HepG2 (cell line): ENCODE measurements around the gene ZNF669. TPM values are rescaled to one million over a fixed set of nuclear protein-coding genes. Genes with fewer than 3 reads are reported as not detected.
A peak's percentile ranks its signal among the peaks of the same experiment; 100 is the strongest.

Experiments used
- AFF4 ChIP-seq: sonication (generic); formaldehyde crosslinking; IDR thresholded peaks from 2 replicates; pipeline ENCODE4 v1.4.0; 2020; ENCODE audit warnings: missing genetic modification reagents
- AKAP8 ChIP-seq: sonication (generic); formaldehyde crosslinking; IDR thresholded peaks from 2 replicates; pipeline ENCODE4 v1.5.1; 2020; ENCODE audit warnings: mild to moderate bottlenecking, missing genetic modification reagents
- ARID3A ChIP-seq: IDR thresholded peaks from 2 replicates; pipeline ENCODE4 v1.6.1; 2012; ENCODE audit warnings: low read depth, low read length, improper control_type of control experiment
- CBFB ChIP-seq: sonication (generic); formaldehyde crosslinking; IDR thresholded peaks from 2 replicates; pipeline ENCODE4 v1.4.0; 2020; ENCODE audit warnings: missing genetic modification reagents
- DR1 ChIP-seq: sonication (generic); formaldehyde crosslinking; IDR thresholded peaks from 2 replicates; pipeline ENCODE4 v1.8.0; 2021; ENCODE audit warnings: mild to moderate bottlenecking, missing genetic modification reagents, inconsistent platforms
- E2F2 ChIP-seq: sonication (generic); formaldehyde crosslinking; IDR thresholded peaks from 2 replicates; pipeline ENCODE4 v1.4.0; 2020; ENCODE audit warnings: missing genetic modification reagents, borderline replicate concordance
- FOXM1 ChIP-seq: sonication (generic); formaldehyde crosslinking; IDR thresholded peaks from 2 replicates; pipeline ENCODE4 v1.5.0; 2020; ENCODE audit warnings: missing genetic modification reagents
- NR2F6 ChIP-seq, 2 experiments: IDR thresholded peaks; 2 replicates each; pipeline ENCODE4 v1.6.1; 2016; ENCODE audit warnings: antibody characterized with exemption in 1 of 2, mild to moderate bottlenecking in 1 of 2
- PPARG ChIP-seq: conservative IDR thresholded peaks from 2 replicates; pipeline ENCODE4 v1.6.1; 2016; ENCODE audit warnings: missing biosample characterization, missing genetic modification reagents
- RAD21 ChIP-seq: fragments of 450-650 bp; formaldehyde crosslinking; IDR thresholded peaks from 2 replicates; pipeline ENCODE4 v1.5.0; 2020; ENCODE audit warnings: mild to moderate bottlenecking
- SALL2 ChIP-seq: sonication (generic); formaldehyde crosslinking; IDR thresholded peaks from 2 replicates; pipeline ENCODE4 v1.8.1; 2023; ENCODE audit warnings: mild to moderate bottlenecking, missing genetic modification reagents, inconsistent platforms
- SNAPC2 ChIP-seq: sonication (generic); formaldehyde crosslinking; IDR thresholded peaks from 2 replicates; pipeline ENCODE4 v1.8.1; 2022; ENCODE audit warnings: mild to moderate bottlenecking, missing genetic modification reagents
- TOE1 ChIP-seq: sonication (generic); formaldehyde crosslinking; IDR thresholded peaks from 2 replicates; pipeline ENCODE4 v1.4.0; 2020; ENCODE audit warnings: mild to moderate bottlenecking, missing genetic modification reagents
- YEATS4 ChIP-seq: sonication (generic); formaldehyde crosslinking; IDR thresholded peaks from 2 replicates; pipeline ENCODE4 v1.4.0; 2020; ENCODE audit warnings: missing genetic modification reagents, borderline replicate concordance
- ZMYM4 ChIP-seq: sonication (generic); formaldehyde crosslinking; IDR thresholded peaks from 2 replicates; pipeline ENCODE4 v1.8.1; 2023; ENCODE audit warnings: mild to moderate bottlenecking, missing genetic modification reagents
- ZNF30 ChIP-seq: sonication (generic); formaldehyde crosslinking; IDR thresholded peaks from 2 replicates; pipeline ENCODE4 v1.5.0; 2020; ENCODE audit warnings: mild to moderate bottlenecking, missing genetic modification reagents
- ZNF33B ChIP-seq: sonication (generic); formaldehyde crosslinking; IDR thresholded peaks from 2 replicates; pipeline ENCODE4 v1.5.1; 2020; ENCODE audit warnings: mild to moderate bottlenecking, missing genetic modification reagents
- ZNF598 ChIP-seq: sonication (generic); formaldehyde crosslinking; IDR thresholded peaks from 2 replicates; pipeline ENCODE4 v1.5.1; 2020; ENCODE audit warnings: mild to moderate bottlenecking, missing genetic modification reagents, borderline replicate concordance
- ZNF749 ChIP-seq: sonication (generic); formaldehyde crosslinking; IDR thresholded peaks from 2 replicates; pipeline ENCODE4 v1.8.0; 2022; ENCODE audit warnings: mild to moderate bottlenecking, missing genetic modification reagents, moderate library complexity, borderline replicate concordance
- ZNF75D ChIP-seq: sonication (generic); formaldehyde crosslinking; IDR thresholded peaks from 2 replicates; pipeline ENCODE4 v1.8.1; 2023; ENCODE audit warnings: missing genetic modification reagents, mild to moderate bottlenecking, borderline replicate concordance
- ZNF773 ChIP-seq: sonication (generic); formaldehyde crosslinking; IDR thresholded peaks from 2 replicates; pipeline ENCODE4 v1.4.0; 2020; ENCODE audit warnings: missing genetic modification reagents, borderline replicate concordance
- ZNF788 ChIP-seq: sonication (generic); formaldehyde crosslinking; IDR thresholded peaks from 2 replicates; pipeline ENCODE4 v1.5.0; 2020; ENCODE audit warnings: mild to moderate bottlenecking, missing genetic modification reagents, borderline replicate concordance
- ZNF839 ChIP-seq: sonication (generic); formaldehyde crosslinking; IDR thresholded peaks from 2 replicates; pipeline ENCODE4 v1.4.0; 2020; ENCODE audit warnings: missing genetic modification reagents, mild to moderate bottlenecking, borderline replicate concordance
- polyA plus RNA-seq, 8 experiments: library from polyadenylated mRNA; depleted of rRNA in 3 of 8; stranded (reverse) in 7 of 8; unstranded in 1 of 8; fragments of >200 nt; fragmentation: Illumina TruSeq in 4 of 8; extraction: Trizol in 4 of 8; gene quantifications; 2 replicates each; pipeline versions ENCODE4 v1.2.1 to v1.2.3, GENCODE V29; 2011 to 2016; ENCODE audit warnings: low read depth in 4 of 8, missing spikeins in 1 of 8, mixed read lengths in 1 of 8; ENCODE audit not compliant: insufficient read depth in 1 of 8
- total RNA-seq, 5 experiments: library from RNA; depleted of rRNA; stranded (reverse); fragments of >200 nt; fragmentation: Illumina TruSeq; extraction: Trizol; gene quantifications; 2 replicates each; pipeline ENCODE4 v1.2.3, GENCODE V29; 2016; ENCODE audit warnings: low read depth in 1 of 5

The ZNF669 gene
- total and polyA plus RNA-seq, 2 of the 13 experiments (the other 11 are each of a cell fraction or from before 2014, with no cell fraction given) = 3.1 to 14.6 TPM

GRCh38 chr1:247111700-247112478, 7.7 kb upstream of the ZNF669 start (continued):
- 0 out of 2 replicates have a peak, but pooled peaks have one; percentile 75 for TF ChIP-seq SNAPC2 (CRISPR knock-in tag)
- TF ChIP-seq ZNF773 (CRISPR knock-in tag) = no peak; the same call in 1 of the 2 replicates
- 0 out of 2 replicates have a peak, but pooled peaks have one; percentile 35 for TF ChIP-seq FOXM1 (CRISPR knock-in tag)
- peak; percentile 65 for TF ChIP-seq YEATS4 (CRISPR knock-in tag)
- 0 out of 2 replicates have a peak, but pooled peaks have one; percentile 21 for TF ChIP-seq AFF4 (CRISPR knock-in tag)
- TF ChIP-seq ARID3A = no peak
- peak; percentile 60; the same call in 1 of the 2 replicates for TF ChIP-seq ZMYM4 (CRISPR knock-in tag)
- peak; percentile 13; the same call in 1 of the 2 replicates for TF ChIP-seq ZNF839 (CRISPR knock-in tag)
- no peak for TF ChIP-seq ZNF75D (CRISPR knock-in tag)
- TF ChIP-seq DR1 (CRISPR knock-in tag) = peak; percentile 83
- TF ChIP-seq NR2F6 (IDR thresholded peaks at IDR 0.05) = no peak
- 0 out of 2 replicates have a peak, but pooled peaks have one; percentile 24 for TF ChIP-seq NR2F6 (CRISPR knock-in tag; IDR thresholded peaks at IDR 0.05)
- peak; percentile 47 for TF ChIP-seq AKAP8 (CRISPR knock-in tag)
- no peak for TF ChIP-seq TOE1 (CRISPR knock-in tag)
- TF ChIP-seq SALL2 = 0 out of 2 replicates have a peak, but pooled peaks have one; percentile 18
- TF ChIP-seq RAD21 = no peak; the same call in 1 of the 2 replicates
- peak; percentile 70; the same call in 1 of the 2 replicates for TF ChIP-seq ZNF749 (CRISPR knock-in tag)
- TF ChIP-seq ZNF30 = peak; percentile 83; the same call in 1 of the 2 replicates
- peak; percentile 90 for TF ChIP-seq ZNF33B (CRISPR knock-in tag)
- TF ChIP-seq ZNF598 (CRISPR knock-in tag) = peak; percentile 53; the same call in 1 of the 2 replicates
- TF ChIP-seq ZNF788 (CRISPR knock-in tag) = peak; percentile 69; the same call in 1 of the 2 replicates
- no peak for TF ChIP-seq E2F2 (CRISPR knock-in tag)
- no peak; the same call in 1 of the 2 replicates for TF ChIP-seq PPARG (CRISPR knock-in tag)
- peak; percentile 66 for TF ChIP-seq CBFB
